ENCODE results near the gene OR9G4.

Gene OR9G4

DNA sequence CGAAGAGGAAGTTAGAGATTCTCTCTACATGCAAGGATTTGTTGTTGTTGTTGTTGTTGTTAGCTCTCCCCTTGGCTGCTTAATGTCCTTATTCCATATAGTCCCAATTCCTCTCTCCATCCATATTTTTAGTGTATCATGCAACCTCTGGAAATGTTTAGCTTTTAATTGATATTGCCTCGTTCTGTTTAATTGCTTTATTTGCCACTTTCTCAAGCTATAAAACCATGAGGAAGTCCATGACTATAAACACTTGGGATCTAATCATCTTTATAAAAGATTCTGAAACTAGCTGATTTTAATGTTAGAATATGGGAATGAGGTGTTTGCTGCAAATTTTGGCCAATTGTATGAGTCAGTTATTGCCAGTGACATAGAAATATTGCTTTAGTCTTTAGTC is 55.1 kb downstream of the OR9G4 start:
- no peak for DNase-seq (ENCODE audit: extremely low spot score)
- ChIA-PET POLR2A (no interaction called here), CTCF (no interaction called here)
- TF ChIP-seq TARDBP (IDR thresholded peaks at IDR 0.05) (no peak), HDGF (IDR thresholded peaks at IDR 0.05; ENCODE audit: borderline replicate concordance) (no peak), NFRKB (IDR thresholded peaks at IDR 0.05) (no peak), ARNT (IDR thresholded peaks at IDR 0.05) (no peak), BHLHE40 (IDR thresholded peaks at IDR 0.05; ENCODE audit: borderline replicate concordance) (no peak), SUZ12 (IDR thresholded peaks at IDR 0.05) (no peak), ZNF384 (IDR thresholded peaks at IDR 0.05) (no peak), ELF4 (IDR thresholded peaks at IDR 0.05) (no peak)

Data from HEK293T (cell line).